Measurements from ENCODE around the gene AP4B1. TPM values are rescaled to one million over a fixed set of nuclear protein-coding genes. Genes with fewer than 3 reads are reported as not detected.
"Not testable (repeated sequence)": the region's sequence is repeated elsewhere in the genome, so short reads cannot be mapped to it uniquely, and the experiment has no call there.

AP4B1 gene
- total RNA-seq, 1 donor from 2014 or later = 27.3 TPM

DNA sequence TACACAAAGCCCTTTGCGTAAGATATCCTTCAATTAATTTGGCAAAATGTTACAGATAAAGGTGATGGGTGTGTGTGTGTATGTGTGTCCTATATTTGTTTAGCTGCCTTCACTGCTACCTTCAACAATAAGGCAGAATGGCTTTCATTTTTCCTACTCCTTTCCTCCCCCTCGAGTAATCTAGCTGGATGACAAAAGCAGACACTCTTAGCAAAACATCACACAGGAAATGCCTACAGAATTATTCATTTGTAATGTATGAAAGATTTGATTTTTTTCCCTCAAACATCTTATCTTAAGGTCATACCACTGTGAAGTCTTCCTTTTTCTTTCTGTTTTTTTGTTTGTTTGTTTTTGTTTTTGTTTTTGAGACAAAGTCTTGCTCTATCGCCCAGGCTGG is 43.7 kb downstream of the AP4B1 start:
- DNase-seq (ENCODE audit: low spot score in 2 of 2) (no peak), FAIRE-seq (no peak)

DNA sequence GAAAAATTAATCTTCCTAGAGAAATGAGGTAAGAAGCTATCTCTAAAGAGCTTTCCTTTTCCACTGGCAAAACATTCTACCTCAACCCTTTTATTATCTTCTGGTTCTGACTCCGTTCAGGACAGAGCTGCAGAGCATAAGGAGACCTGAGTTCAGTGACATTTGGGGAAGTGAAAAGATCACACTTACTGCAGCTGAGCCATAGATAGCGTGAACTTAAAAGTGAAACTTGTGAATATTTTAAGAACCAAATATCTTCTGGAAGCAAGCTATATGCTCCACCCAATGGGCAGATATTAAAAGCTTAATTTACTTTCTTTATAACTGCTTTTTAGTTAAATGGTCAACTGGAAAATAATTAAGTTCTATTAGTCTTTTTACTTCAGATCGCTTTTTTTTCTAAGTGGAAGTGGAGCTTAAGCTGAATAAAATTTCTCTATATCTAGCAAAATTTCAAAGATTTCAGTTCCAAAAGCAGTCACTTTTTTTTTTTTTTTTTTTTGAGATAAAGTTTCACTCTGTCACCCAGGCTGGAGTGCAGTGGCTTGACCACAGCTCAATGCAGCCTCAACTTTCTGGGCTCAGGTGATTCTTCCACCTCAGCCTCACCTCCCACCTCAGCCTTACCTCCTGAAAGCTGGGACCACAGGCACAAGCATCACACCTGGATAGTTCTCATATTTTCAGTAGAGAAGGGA is 45.0 kb downstream of the AP4B1 start:
- no peak for DNase-seq (ENCODE audit: low spot score in 2 of 2)
- FAIRE-seq = no peak

DNA sequence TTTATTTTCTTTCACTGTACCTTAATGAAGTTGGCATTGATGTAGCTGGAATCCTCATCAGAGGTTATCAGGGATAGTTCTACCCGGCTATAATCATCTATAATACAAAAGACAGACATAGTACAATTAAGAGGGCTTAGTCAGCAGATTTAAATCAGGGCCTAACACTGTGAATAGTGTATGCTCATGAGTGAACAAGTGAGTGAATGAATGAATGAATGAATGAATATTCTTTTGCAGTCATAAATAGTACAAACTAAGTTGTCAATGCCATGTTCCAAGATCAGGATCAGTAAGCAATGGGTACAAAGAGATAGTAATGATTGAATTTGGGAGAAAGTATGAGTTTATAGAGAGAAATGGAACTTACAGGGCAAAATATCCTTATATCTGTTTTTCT is 45.6 kb downstream of the AP4B1 start:
- no peak for FAIRE-seq
- no peak for DNase-seq (ENCODE audit: low spot score in 2 of 2)

DNA sequence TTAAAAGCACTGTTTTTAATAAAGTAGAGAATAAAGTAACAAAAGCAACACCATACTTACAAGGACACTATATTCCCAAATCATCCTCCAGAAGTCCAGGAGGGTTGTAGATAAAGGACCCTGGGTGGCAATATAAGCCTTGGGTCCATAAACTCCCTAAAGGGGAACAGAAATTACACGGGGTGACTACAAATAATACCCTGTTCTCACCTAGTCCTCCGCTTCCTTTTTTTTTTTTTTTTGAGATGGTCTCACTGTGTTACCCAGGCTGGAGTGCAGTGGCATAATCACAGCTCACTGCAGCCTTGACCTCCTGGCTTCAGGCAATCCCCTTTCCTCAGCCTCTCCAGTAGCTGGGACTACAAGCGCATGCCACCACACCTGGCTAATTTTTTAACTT is 46.2 kb downstream of the AP4B1 start:
- FAIRE-seq = no peak

DNA sequence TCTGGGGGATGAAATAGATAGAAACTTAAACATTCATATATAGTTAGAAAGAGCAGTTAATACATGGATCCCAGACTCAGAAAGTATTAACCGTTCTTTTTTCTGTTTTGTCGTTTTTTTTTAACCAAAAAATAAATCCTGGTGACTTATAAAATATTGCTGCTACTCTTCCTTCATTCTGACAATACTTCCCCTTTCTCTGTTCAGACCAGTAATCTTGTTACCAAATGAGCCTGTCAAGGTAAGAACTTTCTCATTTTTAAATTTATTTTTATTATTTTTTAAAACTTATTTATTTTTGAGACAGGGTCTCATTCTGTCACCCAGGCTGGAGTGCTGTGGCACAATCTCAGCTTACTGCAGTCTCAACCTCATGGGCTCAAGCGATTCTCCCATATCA is 46.8 kb downstream of the AP4B1 start:
- FAIRE-seq (no peak), DNase-seq (ENCODE audit: low spot score in 2 of 2) (no peak)

More for the DNA sequence above, 46.2 kb downstream of the AP4B1 start:
- no peak for DNase-seq (ENCODE audit: low spot score in 2 of 2)

DNA sequence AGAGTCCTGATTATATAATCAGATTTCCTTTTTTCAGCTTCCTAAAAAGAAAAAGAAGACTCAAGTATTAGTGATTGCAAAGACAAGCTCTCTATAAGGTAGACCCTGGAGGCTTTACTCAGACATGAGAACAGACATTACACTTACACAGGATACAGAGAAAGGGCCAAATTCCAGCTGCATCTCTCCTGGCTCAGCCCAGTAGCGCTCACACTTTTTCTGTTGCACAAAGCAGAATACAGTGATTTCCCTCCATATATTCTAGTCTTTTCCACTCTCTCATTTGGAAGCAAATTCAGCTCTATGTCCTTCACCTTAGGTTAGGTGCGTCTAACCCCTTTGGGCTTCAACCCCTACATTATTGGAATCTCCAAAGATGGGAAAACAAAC is 48.2 kb downstream of the AP4B1 start:
- FAIRE-seq (no peak), DNase-seq (ENCODE audit: low spot score in 2 of 2) (no peak)

DNA sequence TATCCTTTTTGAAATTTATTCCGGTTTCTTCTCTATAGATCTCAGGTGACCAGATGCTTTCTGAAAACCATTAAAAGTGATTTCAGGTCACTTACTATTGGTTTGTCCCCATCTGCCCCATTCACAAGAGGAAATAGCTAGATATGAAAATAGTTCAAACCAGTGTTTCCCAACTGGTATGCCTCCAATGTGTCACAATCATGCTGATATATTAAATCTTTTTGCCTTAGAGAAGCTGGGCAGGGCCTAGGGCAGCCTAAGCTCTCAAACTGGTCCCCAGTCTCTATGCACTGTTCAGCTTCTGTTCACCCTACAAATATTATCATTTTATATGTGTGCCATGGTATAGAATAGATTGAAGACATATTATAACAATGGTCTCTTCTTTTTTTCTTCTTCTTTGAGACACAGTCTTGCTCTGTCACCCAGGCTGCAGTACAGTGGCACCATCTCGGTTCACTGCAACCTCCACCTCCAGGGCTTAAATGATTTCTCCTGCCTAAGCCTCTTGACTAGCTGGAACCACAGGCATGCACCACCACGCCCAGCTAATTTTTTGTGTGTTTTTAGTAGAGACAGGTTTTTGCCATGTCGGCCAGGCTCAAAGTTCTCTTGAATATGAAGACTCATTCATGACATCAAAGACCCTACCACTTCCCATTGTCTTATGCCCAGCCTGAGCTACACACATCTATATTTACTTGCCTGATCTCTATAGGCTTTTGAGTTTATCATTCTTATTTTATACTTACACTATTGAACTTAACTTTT is 48.8 kb downstream of the AP4B1 start:
- no peak for DNase-seq (ENCODE audit: low spot score in 2 of 2)
- FAIRE-seq = no peak

DNA sequence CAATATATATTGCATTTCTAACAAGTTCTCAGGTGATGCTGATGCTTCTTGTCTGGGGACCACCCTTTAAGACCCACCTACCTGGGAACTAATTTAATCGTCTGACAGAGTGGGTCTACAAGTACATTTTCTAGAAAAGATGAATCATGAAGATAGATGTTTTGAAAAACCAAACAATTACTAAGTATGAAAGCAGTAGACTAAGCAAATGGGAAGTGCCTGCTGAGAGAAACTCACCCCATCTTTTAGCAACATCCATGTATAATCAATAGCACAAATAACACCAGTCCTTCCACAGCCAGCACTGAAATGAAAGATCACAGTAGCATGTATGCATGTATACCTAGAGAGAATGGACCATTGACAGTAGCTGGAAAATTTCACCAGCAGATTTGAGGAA is 50.4 kb downstream of the AP4B1 start:
- FAIRE-seq (no peak), DNase-seq (ENCODE audit: low spot score in 2 of 2) (no peak)

DNA sequence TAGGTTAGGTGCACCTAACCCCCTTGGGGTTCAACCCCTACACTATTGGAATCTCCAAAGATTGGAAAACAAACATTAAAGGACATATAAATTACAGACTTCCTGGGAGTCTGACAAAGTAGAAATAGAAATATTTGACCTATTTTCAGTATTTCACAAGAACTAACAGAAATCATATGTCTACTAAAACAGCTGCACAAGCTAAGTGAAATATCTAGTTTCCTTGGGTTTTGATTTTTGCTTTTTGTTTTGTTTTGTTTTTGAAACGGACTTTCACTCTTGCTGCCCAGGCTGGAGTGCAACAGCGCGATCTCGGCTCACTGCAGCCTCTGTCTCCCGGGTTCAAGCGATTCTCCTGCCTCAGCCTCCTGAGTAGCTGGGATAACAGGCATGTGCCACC is 51.9 kb downstream of the AP4B1 start:
- DNase-seq (ENCODE audit: low spot score in 2 of 2); FAIRE-seq: not testable (repeated sequence)

DNA sequence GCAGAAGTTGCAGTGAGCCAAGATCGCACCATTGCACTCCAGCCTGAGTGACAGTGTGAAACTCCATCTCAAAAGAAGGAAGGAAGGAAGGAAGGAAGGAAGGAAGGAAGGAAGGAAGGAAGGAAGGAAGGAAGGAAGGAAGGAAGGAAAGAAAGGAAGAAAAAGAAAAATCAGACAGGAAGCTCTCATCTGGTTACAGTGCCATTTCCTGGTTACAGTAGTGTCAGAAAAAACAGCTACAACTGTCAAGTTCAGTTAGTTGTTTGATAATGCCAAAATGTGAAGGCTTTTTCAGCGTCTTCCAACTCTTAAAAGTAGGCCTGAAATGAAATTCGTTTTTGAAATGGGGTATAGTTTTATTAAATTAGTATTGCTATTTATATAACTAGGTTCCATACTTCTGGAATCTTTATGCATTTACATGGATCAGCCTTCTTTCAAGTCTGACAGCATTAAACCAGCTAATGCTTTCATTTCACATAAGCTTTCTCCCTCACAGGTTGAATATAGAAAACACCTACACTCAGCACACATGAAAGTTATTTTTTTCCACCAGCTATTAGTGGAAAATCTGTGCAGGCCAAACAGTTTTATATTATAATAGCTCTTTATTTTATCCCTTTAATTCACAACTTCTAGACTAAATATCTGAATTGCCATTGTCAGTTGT is 54.3 kb downstream of the AP4B1 start:
- FAIRE-seq (no peak), DNase-seq (ENCODE audit: low spot score in 2 of 2) (no peak)

DNA sequence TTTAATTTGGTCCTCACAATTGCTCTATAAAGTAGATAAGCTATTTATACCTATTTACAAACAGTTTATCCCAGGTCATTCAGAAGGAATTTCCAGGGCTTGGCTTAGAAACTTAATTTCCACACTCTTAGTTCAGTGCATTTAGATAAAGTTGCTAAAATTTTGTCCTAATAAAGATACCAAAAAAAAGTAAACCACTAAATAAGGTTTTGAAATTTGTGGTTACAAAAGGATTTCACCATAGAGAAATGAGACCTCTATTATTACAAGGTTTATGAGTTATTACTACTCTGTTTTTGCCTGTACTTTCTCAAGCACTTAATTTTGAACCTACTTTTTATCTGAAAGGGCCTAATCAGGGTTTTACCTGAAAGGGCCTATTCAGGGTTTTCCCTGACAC is 55.5 kb downstream of the AP4B1 start:
- FAIRE-seq = no peak
- no peak for DNase-seq (ENCODE audit: low spot score in 2 of 2)

DNA sequence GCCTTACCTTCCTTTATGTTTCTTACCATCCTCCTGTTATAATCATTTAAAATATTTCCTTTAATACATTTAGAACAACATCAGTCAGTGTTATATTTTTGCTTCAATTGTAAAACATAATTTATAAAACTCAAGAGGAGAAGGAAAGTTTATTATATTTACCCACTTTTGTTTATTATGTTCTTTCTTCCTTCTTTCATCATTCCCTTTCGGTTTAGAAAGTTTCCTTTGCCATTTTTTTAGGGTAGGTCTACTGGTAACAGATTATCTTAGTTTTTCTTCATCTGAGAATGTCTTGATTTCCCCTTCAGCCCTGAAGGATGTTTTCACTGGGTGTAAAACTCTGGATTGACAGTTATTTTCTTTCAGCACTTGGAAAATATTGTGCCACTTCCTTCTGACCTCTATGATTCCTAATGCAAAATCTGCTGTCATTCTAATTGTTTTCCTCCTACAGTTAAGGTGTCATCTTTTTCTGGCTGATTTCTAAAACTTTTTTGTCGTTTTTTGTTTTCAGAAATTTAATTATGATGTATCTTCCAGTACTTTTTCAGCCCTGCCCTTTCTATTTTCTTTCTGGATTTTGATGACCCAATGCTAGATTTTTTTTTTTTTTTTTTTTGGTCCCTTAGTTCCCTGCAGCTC is 58.1 kb downstream of the AP4B1 start:
- FAIRE-seq = no peak

More for the DNA sequence above, 58.1 kb downstream of the AP4B1 start:
- DNase-seq (ENCODE audit: low spot score in 2 of 2) = no peak

Other genes with a start within 250 kb of the AP4B1 start
- gene PHTF1, start 145.3 kb downstream of the AP4B1 start, total RNA-seq = 33.0 TPM
- 66.0 TPM for gene RSBN1, start 92.3 kb downstream of the AP4B1 start, total RNA-seq
- gene PTPN22, start 33.1 kb downstream of the AP4B1 start, total RNA-seq = 0.82 TPM
- 0.82 TPM for gene BCL2L15, start 17.2 kb downstream of the AP4B1 start, total RNA-seq
- 6.5 TPM for gene DCLRE1B, start 527 bp upstream of the AP4B1 start, total RNA-seq
- gene HIPK1, start 24.5 kb upstream of the AP4B1 start, total RNA-seq = 35.5 TPM
- 17.5 TPM for gene OLFML3, start 74.7 kb upstream of the AP4B1 start, total RNA-seq
- gene SYT6, start 249.1 kb upstream of the AP4B1 start, total RNA-seq = 12.6 TPM